ENCODE measurements around the gene ARHGAP45. TPM values are rescaled to one million over a fixed set of nuclear protein-coding genes. Genes with fewer than 3 reads are reported as not detected.

Gene ARHGAP45
- total RNA-seq, 4 donors from 2014 or later = 17.8 to 28.3 (median 21.2) TPM

DNA sequence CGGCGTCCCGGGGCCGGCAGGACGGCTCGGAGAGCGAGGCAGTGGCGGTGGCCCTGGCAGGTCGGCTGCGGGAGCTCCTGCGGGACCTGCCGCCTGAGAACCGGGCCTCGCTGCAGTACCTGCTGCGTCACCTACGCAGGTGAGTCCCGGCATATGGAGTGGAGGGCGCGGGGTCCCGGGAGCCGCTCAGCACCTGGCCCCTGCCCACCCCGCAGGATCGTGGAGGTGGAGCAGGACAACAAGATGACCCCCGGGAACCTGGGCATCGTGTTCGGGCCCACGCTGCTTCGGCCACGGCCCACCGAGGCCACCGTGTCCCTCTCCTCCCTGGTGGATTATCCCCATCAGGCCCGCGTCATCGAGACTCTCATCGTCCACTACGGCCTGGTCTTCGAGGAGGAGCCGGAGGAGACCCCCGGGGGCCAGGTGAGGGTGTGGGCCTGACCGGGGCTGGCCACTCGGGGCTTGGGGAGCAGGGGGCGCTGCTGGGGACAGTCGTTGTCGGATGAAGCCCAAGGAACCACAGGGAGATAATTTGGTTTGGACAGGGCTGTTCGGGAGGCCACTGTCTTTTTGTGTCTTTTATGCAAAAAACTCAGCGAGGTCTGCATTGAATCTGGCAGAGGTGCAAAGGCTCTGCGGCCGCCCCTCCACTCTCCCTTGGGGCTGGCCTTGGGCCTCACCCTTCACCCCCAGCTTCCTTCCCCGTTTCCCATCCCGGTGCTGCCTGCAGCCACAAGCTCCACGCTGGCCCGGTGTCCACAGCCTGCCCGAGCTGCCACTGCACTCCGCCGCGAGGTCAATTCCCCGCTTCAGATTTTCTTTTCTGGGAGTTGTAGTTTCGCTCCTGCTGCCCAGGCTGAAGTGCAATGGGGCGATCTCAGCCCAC is 16.2 kb downstream of the ARHGAP45 start:
- H3K27me3 ChIP-seq = peaks cover 0 to 33% (median 0%) of the 10 kb centered on the region in 4 donors
- 87% methylated on average over 57 of the region's 59 CpGs for WGBS
- no peak overlapping the region for H3K27ac ChIP-seq (replicated peaks in 1 of 4)
- H3K36me3 ChIP-seq = peaks cover 0 to 26% (median 18%) of the 10 kb centered on the region in 4 donors
- peaks cover 5 to 30% (median 26%) of the 10 kb centered on the region in 4 donors for H3K4me1 ChIP-seq
- no peak for DNase-seq (ENCODE audit: extremely low spot score)
- intact Hi-C loops (cut with DNase I) = no loop called here
- TF ChIP-seq POLR2AphosphoS5 (IDR thresholded peaks at IDR 0.05) (no peak), POLR2A (IDR thresholded peaks at IDR 0.05; ENCODE audit: low read depth) (no peak), EP300 (IDR thresholded peaks at IDR 0.05) (no peak)
- TF ChIP-seq, protein P1, sequence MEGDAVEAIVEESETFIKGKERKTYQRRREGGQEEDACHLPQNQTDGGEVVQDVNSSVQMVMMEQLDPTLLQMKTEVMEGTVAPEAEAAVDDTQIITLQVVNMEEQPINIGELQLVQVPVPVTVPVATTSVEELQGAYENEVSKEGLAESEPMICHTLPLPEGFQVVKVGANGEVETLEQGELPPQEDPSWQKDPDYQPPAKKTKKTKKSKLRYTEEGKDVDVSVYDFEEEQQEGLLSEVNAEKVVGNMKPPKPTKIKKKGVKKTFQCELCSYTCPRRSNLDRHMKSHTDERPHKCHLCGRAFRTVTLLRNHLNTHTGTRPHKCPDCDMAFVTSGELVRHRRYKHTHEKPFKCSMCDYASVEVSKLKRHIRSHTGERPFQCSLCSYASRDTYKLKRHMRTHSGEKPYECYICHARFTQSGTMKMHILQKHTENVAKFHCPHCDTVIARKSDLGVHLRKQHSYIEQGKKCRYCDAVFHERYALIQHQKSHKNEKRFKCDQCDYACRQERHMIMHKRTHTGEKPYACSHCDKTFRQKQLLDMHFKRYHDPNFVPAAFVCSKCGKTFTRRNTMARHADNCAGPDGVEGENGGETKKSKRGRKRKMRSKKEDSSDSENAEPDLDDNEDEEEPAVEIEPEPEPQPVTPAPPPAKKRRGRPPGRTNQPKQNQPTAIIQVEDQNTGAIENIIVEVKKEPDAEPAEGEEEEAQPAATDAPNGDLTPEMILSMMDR (IDR thresholded peaks at IDR 0.05) = no peak
- no peaks in the 10 kb centered on the region for H3K9me3 ChIP-seq
- H3K4me3 ChIP-seq = peak overlapping the region in 1 of 4 donors; percentile 22

DNA sequence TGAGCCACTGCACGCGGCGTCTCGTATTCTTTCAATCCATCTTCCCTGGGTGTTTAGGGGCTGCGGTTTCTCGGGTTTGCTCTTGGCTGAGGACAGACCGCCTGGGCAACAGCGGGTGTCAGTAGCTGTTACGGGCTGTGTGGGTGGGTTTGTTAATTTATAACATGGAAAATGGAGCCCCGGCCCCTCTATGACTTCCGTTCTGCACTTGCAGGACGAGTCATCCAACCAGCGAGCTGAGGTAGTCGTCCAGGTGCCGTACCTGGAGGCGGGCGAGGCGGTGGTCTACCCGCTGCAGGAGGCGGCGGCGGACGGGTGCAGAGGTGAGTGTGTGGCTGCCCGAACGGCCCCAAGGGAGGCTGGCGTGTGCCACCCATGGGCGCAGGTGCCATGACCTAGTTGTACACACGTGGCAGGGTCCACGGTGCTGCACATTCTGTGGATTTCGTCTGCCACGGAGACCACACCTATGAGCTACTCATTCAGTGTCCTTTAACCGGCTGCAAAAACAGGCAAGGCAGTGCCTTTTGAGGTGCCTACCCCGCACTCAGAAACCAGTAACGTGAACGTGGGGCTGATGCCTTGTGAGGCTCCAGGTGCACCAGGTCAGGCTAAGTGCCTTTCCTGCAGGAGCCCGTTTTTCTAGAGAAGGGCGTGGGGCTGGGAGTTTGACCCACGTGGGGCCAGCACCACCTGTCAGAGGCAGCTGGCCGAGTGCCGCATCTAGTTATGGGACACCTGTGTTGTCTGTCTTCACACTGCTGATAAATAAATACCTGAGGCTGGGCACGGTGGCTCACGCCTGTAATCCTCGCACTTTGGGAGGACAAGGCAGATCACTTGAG is 17.3 kb downstream of the ARHGAP45 start:
- H3K27me3 ChIP-seq = peaks cover 0 to 33% (median 0%) of the 10 kb centered on the region in 4 donors
- H3K4me1 ChIP-seq = peaks cover 5 to 39% (median 37%) of the 10 kb centered on the region in 4 donors
- intact Hi-C loops (cut with DNase I) = no loop called here
- 87% methylated on average over 35 of the region's 43 CpGs for WGBS
- no peak for DNase-seq (ENCODE audit: extremely low spot score)
- no peak overlapping the region for H3K27ac ChIP-seq (replicated peaks in 1 of 4)
- TF ChIP-seq POLR2AphosphoS5 (IDR thresholded peaks at IDR 0.05) = no peak
- no peak for TF ChIP-seq EP300 (IDR thresholded peaks at IDR 0.05)
- TF ChIP-seq, protein P1 (IDR thresholded peaks at IDR 0.05) = no peak
- no peak for TF ChIP-seq POLR2A (IDR thresholded peaks at IDR 0.05; ENCODE audit: low read depth)
- peaks cover 1 to 36% (median 29%) of the 10 kb centered on the region in 4 donors for H3K36me3 ChIP-seq
- no peaks in the 10 kb centered on the region for H3K9me3 ChIP-seq
- no peak overlapping the region for H3K4me3 ChIP-seq

DNA sequence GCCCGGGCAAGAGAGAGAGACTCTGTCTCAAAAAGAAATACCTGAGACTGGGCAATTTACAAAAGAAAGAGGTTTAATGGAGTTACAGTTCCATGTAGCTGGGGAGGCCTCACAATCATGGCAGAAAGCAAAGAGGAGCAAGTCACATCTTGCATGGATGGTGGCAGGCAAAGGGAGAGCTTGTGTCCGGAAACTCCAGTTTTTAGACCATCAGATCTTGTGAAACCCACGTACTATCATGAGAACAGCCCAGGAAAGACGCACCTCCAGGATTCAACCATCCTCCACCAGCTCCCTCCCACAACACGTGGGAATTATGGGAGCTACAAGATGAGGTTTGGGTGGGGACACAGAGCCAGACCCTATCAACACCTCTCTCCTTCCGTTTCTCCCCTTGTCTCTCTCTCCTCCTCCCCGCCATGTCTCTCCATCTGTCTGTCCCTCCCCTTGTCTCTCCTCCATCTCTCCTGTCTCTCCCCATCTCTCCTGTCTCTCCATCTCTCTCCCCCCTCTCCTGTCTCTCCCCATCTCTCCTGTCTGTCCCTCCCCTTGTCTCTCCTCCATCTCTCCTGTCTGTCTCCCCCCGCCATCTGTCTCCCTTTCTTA is 18.2 kb downstream of the ARHGAP45 start:
- H3K36me3 ChIP-seq = peaks cover 6 to 45% (median 38%) of the 10 kb centered on the region in 4 donors
- intact Hi-C loops (cut with DNase I) = no loop called here
- H3K4me1 ChIP-seq = peaks cover 5 to 44% (median 37%) of the 10 kb centered on the region in 4 donors

More for the DNA sequence above, 18.2 kb downstream of the ARHGAP45 start:
- Histone ChIP-seq H3K9me3 (no peaks in the 10 kb centered on the region), H3K4me3 (no peak overlapping the region), H3K27me3 (peaks cover 0 to 33% (median 0%) of the 10 kb centered on the region in 4 donors), H3K27ac (replicated peaks in 1 of 4) (no peak overlapping the region)
- DNase-seq (ENCODE audit: extremely low spot score) = no peak
- no peak for TF ChIP-seq POLR2A (IDR thresholded peaks at IDR 0.05; ENCODE audit: low read depth)
- TF ChIP-seq EP300 (IDR thresholded peaks at IDR 0.05) = no peak
- TF ChIP-seq, protein P1 (IDR thresholded peaks at IDR 0.05) = no peak
- TF ChIP-seq POLR2AphosphoS5 (IDR thresholded peaks at IDR 0.05) = no peak
- WGBS = 78% methylated on average over 8 of the region's 8 CpGs
